GM20431 (cell line): ENCODE results near the gene SLC1A4.

Experiments used
- in situ Hi-C: fragments of 300-500 bp; cut with MseI, MboI; formaldehyde crosslinking; loops from one replicate; pipeline ENCODE4 v1.15.0; 2020; ENCODE audit warnings: low sequenced_read_pairs; ENCODE audit not compliant: unreplicated experiment

The SLC1A4 gene

GRCh38 chr2:65023742-65024141 is 34.5 kb downstream of the SLC1A4 start:
- in situ Hi-C loops, result no loop called here

- in situ Hi-C loops, result no loop called here
Measured at GRCh38 chr2:65024149-65024829, 35.1 kb downstream of the SLC1A4 start.

- in situ Hi-C loops, result loop anchor here (25.0 kb wide), 1 partner anchor 113 kb away; no protein-coding TSS in a partner anchor
Measured at GRCh38 chr2:65025453-65026123, 36.4 kb downstream of the SLC1A4 start.

GRCh38 chr2:65026154-65026553 is 37.0 kb downstream of the SLC1A4 start:
- in situ Hi-C loops, result loop anchor here (25.0 kb wide), 1 partner anchor 114 kb away; no protein-coding TSS in a partner anchor

- in situ Hi-C loops, result loop anchor here (25.0 kb wide), 1 partner anchor 115 kb away; no protein-coding TSS in a partner anchor
Measured at GRCh38 chr2:65026704-65027464, 37.7 kb downstream of the SLC1A4 start.

- in situ Hi-C loops, result loop anchor here (25.0 kb wide), 1 partner anchor 115 kb away; no protein-coding TSS in a partner anchor
Measured at GRCh38 chr2:65027616-65028244, 38.5 kb downstream of the SLC1A4 start.

- in situ Hi-C loops, result loop anchor here (25.0 kb wide), 1 partner anchor 118 kb away; no protein-coding TSS in a partner anchor
Measured at GRCh38 chr2:65030476-65031332, 41.5 kb downstream of the SLC1A4 start.

- in situ Hi-C loops, result loop anchor here (25.0 kb wide), 1 partner anchor 119 kb away; no protein-coding TSS in a partner anchor
Measured at GRCh38 chr2:65031341-65032018, 42.3 kb downstream of the SLC1A4 start.

GRCh38 chr2:65032019-65032975 is 43.1 kb downstream of the SLC1A4 start:
- in situ Hi-C loops, result loop anchor here (25.0 kb wide), 1 partner anchor 120 kb away; no protein-coding TSS in a partner anchor

GRCh38 chr2:65033178-65033577 is 44.0 kb downstream of the SLC1A4 start:
- in situ Hi-C loops, result loop anchor here (25.0 kb wide), 1 partner anchor 121 kb away; no protein-coding TSS in a partner anchor

- in situ Hi-C loops, result loop anchor here (25.0 kb wide), 1 partner anchor 121 kb away; no protein-coding TSS in a partner anchor
Measured at GRCh38 chr2:65033667-65034066, 44.5 kb downstream of the SLC1A4 start.

GRCh38 chr2:65035351-65035943 is 46.2 kb downstream of the SLC1A4 start:
- in situ Hi-C loops, result loop anchor here (25.0 kb wide), 1 partner anchor 123 kb away; no protein-coding TSS in a partner anchor

GRCh38 chr2:65037178-65037577 is 48.0 kb downstream of the SLC1A4 start:
- in situ Hi-C loops, result loop anchor here (25.0 kb wide), 1 partner anchor 125 kb away; no protein-coding TSS in a partner anchor

GRCh38 chr2:65039640-65040039 is 50.4 kb downstream of the SLC1A4 start:
- in situ Hi-C loops, result loop anchor here (25.0 kb wide), 1 partner anchor 127 kb away; no protein-coding TSS in a partner anchor

GRCh38 chr2:65040400-65041261 is 51.4 kb downstream of the SLC1A4 start:
- in situ Hi-C loops, result loop anchor here (25.0 kb wide), 1 partner anchor 128 kb away; no protein-coding TSS in a partner anchor

GRCh38 chr2:65043001-65043400 is 53.8 kb downstream of the SLC1A4 start:
- in situ Hi-C loops, result loop anchor here (25.0 kb wide), 1 partner anchor 131 kb away; no protein-coding TSS in a partner anchor
